Mesodermal cell (in vitro differentiated cells): ENCODE results near the gene CDKL5.

ENCODE experiments used
- H3K27ac ChIP-seq: 2 replicates; pipeline ENCODE4 v1.7.0; 2013; ENCODE audit warnings: mild to moderate bottlenecking, low read depth, low read length, moderate library complexity; ENCODE audit not compliant: severe bottlenecking
- H3K36me3 ChIP-seq: 2 replicates; pipeline ENCODE4 v1.7.1; 2013; ENCODE audit warnings: mild to moderate bottlenecking, low read length, moderate library complexity; ENCODE audit not compliant: control insufficient read depth, insufficient read depth
- H3K4me1 ChIP-seq: one replicate; pipeline ENCODE4 v1.7.1; 2013; ENCODE audit warnings: mild to moderate bottlenecking, low read length; ENCODE audit not compliant: insufficient read depth, control insufficient read depth, poor library complexity, severe bottlenecking
- H3K4me3 ChIP-seq: 2 replicates; pipeline ENCODE4 v1.7.0; 2013; ENCODE audit warnings: low read length, control low read depth, mild to moderate bottlenecking; ENCODE audit not compliant: insufficient read depth, poor library complexity, severe bottlenecking; ENCODE audit errors: extremely low read depth
- H3K9me3 ChIP-seq: 2 replicates; pipeline ENCODE4 v1.7.1; 2013; ENCODE audit warnings: mild to moderate bottlenecking, low read length, moderate library complexity; ENCODE audit not compliant: control insufficient read depth
- WGBS, 2 experiments: methylation state at CpG; one replicate each; pipeline ENCODE4 v1.1.5; 2013; ENCODE audit warnings: missing lambda C conversion rate in 2 of 2; ENCODE audit not compliant: insufficient coverage in 2 of 2; 5-methylcytosine and 5-hydroxymethylcytosine counted together

The CDKL5 gene

DNA sequence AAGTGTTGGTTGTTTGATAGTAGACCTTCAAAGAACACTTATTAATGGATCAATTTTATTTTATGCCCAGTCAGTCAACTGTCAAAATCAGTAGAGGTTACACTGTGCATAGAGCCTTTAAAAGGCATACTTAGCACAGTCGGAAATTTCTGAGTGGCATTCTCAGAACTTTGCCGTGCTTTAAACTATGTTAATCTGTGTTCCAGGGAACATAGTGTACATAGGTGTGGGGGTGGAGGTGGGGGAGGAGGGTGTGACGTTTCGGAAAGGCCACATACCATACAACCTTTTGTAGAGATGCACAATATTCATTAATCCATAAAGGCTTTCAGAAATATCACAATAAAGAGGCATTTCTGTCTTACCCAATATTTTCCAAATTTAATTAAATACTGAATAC, 170.7 kb downstream of the CDKL5 start:
- H3K4me3 ChIP-seq: no peak overlapping the region
- no peaks in the 10 kb centered on the region for H3K4me1 ChIP-seq
- WGBS, 2 experiments: no CpG with 5 or more reads among the region's 4 CpGs
- no peaks in the 10 kb centered on the region for H3K36me3 ChIP-seq
- H3K9me3 ChIP-seq: no peaks in the 10 kb centered on the region
- no peak overlapping the region for H3K27ac ChIP-seq

- no peaks in the 10 kb centered on the region for H3K4me1 ChIP-seq
- H3K4me3 ChIP-seq: no peak overlapping the region
- H3K9me3 ChIP-seq: no peaks in the 10 kb centered on the region
- no peaks in the 10 kb centered on the region for H3K36me3 ChIP-seq
- H3K27ac ChIP-seq: no peak overlapping the region
- WGBS, 2 experiments: no CpG with 5 or more reads among the region's 2 CpGs
Measured at GRCh38 chrX:18598413-18598812, 173.0 kb downstream of the CDKL5 start.

DNA sequence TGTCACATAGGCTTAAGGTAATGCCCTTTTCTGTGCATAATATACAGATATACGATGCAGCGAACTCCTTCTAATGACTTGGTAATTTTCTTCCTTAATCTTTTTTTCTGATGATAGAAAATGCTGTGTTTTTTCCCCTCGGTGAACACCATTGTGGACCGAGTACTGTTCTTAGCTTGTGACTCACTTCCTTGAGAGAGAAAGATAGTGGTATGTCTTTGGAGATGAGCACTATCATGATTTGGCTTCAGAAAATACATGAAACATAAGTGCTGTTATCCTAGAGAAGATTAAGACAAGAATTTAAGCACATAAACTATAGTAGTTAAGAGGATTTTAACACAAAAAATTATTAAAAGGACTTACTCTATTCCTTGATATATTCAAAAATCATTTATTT, 182.6 kb downstream of the CDKL5 start:
- H3K9me3 ChIP-seq: no peaks in the 10 kb centered on the region
- peaks cover 10% of the 10 kb centered on the region for H3K36me3 ChIP-seq
- WGBS, 2 experiments: no CpG with 5 or more reads among the region's 4 CpGs
- no peak overlapping the region for H3K27ac ChIP-seq
- no peak overlapping the region for H3K4me3 ChIP-seq
- no peaks in the 10 kb centered on the region for H3K4me1 ChIP-seq

DNA sequence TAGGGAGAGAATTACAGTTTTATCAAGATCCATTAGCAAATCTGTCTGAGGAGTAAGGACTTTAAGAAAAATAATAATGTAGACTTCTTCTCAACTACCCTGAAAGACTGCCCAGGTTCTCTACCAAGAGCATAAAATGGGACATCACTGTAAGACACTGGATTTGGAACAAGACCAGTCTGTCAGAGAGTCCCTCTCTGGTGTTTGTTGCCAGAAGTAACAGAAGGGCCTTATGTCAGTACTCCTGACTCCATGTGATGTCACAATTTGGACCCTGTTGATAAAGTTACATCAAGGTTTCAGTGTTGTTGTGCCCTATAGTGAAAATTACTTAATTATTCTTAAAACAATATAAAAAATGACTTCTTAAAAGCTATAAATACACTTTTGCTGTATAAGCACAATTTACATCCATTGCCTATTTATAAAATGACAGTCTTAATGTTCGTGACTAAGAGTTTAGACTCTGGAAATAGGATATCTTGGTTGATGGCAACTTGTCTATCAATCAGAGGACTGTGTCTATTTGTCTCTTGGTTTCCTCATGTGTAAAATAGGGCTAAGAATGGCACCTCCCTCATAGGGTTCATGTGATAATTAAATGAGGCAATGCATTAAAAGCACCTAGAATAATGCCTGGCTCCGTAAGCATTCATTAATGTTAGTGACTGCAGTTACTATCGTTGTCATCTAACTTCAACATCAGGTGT, 188.7 kb downstream of the CDKL5 start:
- peaks cover 10% of the 10 kb centered on the region for H3K36me3 ChIP-seq
- no peak overlapping the region for H3K4me3 ChIP-seq
- peaks cover 7% of the 10 kb centered on the region for H3K4me1 ChIP-seq
- WGBS, 2 experiments: no CpG with 5 or more reads among the region's 3 CpGs
- H3K9me3 ChIP-seq: no peaks in the 10 kb centered on the region
- no peak overlapping the region for H3K27ac ChIP-seq

DNA sequence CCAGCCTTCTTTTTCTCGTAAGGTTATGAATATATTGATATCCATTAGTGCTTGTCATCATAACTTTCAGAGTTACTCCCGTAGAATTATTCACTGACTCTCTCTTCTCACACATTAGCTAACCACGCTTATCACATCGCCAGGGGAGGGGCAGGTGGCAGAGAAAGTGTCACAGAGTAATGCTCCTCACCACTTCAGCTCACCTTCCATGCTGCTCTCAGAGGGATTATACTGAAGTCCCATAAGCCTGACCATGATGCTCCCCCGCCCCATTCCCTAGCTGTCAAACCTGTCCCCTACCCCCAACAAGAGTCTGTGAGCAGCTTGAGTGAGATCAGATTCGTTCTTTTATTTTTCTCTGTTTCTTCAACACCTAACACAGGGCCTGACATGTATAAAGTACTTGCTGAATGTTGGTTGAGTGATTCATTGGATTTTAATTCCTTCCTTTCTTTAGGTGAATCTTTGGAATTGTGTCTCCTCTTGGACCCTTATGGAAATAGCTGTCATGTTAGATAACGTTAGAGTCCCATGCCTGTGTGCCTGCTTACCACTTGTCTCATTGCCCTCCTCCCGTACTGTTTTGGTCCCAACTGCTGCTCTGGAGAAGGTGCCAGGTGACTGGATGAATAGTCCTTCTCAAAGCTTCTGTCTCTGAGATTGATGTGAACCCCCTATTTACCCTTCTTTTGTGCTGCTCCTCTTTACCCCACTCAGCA, 191.4 kb downstream of the CDKL5 start:
- Histone ChIP-seq H3K4me3 (no peak overlapping the region), H3K27ac (no peak overlapping the region), H3K36me3 (no peaks in the 10 kb centered on the region), H3K4me1 (peaks cover 7% of the 10 kb centered on the region), H3K9me3 (no peaks in the 10 kb centered on the region)
- 80% methylated on average over 1 of the region's 8 CpGs; no CpG with 5 or more reads in 1 of the 2 experiments for WGBS, 2 experiments

GRCh38 chrX:18617407-18617750, 192.0 kb downstream of the CDKL5 start:
- Histone ChIP-seq H3K4me1 (peaks cover 7% of the 10 kb centered on the region), H3K36me3 (no peaks in the 10 kb centered on the region), H3K27ac (no peak overlapping the region), H3K4me3 (no peak overlapping the region), H3K9me3 (no peaks in the 10 kb centered on the region)
- 80 to 82% methylated on average over 1 to 2 of the region's 5 CpGs for WGBS, 2 experiments

DNA sequence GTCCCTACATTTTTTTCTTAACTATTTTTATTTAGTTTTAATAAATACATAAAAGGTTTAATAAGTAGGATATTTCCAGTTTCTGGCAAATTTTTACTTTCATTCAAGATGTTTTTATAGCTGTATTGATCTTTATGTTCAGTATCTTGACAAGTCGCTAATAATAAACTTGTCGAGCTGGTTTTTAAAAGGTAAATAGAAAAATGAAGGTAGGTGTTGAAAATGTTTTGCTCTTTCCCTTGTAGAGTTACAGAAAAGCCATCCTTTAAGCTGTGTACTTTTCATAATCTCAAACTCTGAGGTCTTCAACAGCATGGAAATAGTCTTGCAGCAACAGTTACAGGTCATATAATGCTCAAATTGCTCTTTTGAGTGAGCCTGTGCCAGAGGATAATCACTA, 193.9 kb downstream of the CDKL5 start:
- Histone ChIP-seq H3K36me3 (peaks cover 3% of the 10 kb centered on the region), H3K4me3 (no peak overlapping the region), H3K4me1 (peaks cover 7% of the 10 kb centered on the region), H3K9me3 (no peaks in the 10 kb centered on the region), H3K27ac (no peak overlapping the region)
- WGBS, 2 experiments: 100% methylated on average over 1 of the region's 2 CpGs; no CpG with 5 or more reads in 1 of the 2 experiments

- WGBS, 2 experiments: 83% methylated on average over 1 of the region's 8 CpGs; no CpG with 5 or more reads in 1 of the 2 experiments
- H3K9me3 ChIP-seq: no peaks in the 10 kb centered on the region
- H3K27ac ChIP-seq: no peak overlapping the region
- peaks cover 7% of the 10 kb centered on the region for H3K4me1 ChIP-seq
- peaks cover 6% of the 10 kb centered on the region for H3K36me3 ChIP-seq
- no peak overlapping the region for H3K4me3 ChIP-seq
Measured at GRCh38 chrX:18620349-18620748, 194.9 kb downstream of the CDKL5 start.

GRCh38 chrX:18624599-18624998, 199.2 kb downstream of the CDKL5 start:
- WGBS, 2 experiments: no CpG with 5 or more reads among the region's 2 CpGs
- Histone ChIP-seq H3K4me3 (no peak overlapping the region), H3K36me3 (peaks cover 6% of the 10 kb centered on the region), H3K4me1 (no peaks in the 10 kb centered on the region), H3K27ac (no peak overlapping the region), H3K9me3 (no peaks in the 10 kb centered on the region)

GRCh38 chrX:18630934-18631333, 205.5 kb downstream of the CDKL5 start:
- WGBS, 2 experiments: 84 to 95% methylated on average over 5 to 8 of the region's 8 CpGs
- H3K27ac ChIP-seq: no peak overlapping the region

GRCh38 chrX:18638398-18638797, 213.0 kb downstream of the CDKL5 start:
- Histone ChIP-seq H3K36me3 (no peaks in the 10 kb centered on the region), H3K9me3 (no peaks in the 10 kb centered on the region), H3K4me1 (no peaks in the 10 kb centered on the region), H3K4me3 (no peak overlapping the region), H3K27ac (no peak overlapping the region)
- no CpG with 5 or more reads among the region's 2 CpGs for WGBS, 2 experiments

More at GRCh38 chrX:18630934-18631333, 205.5 kb downstream of the CDKL5 start:
- Histone ChIP-seq H3K9me3 (no peaks in the 10 kb centered on the region), H3K4me1 (no peaks in the 10 kb centered on the region), H3K36me3 (peaks cover 2% of the 10 kb centered on the region), H3K4me3 (no peak overlapping the region)
